HFFc6 (cell line): ENCODE data around the gene MMP3. TPM values are rescaled to one million over a fixed set of nuclear protein-coding genes. Genes with fewer than 3 reads are reported as not detected.

Experiments used
- DNase-seq: peaks from one replicate; pipeline ENCODE4 v3.0.0-alpha.2; 2018
- H3K27ac Mint-ChIP-seq: 2 replicates; pipeline ENCODE4 v1.8.0; 2020; ENCODE audit warnings: mild to moderate bottlenecking, mixed read lengths
- H3K27me3 Mint-ChIP-seq: 2 replicates; pipeline ENCODE4 v1.8.0; 2021; ENCODE audit warnings: mild to moderate bottlenecking, moderate library complexity, mixed read lengths; ENCODE audit not compliant: insufficient read depth
- H3K36me3 Mint-ChIP-seq: 2 replicates; pipeline ENCODE4 v1.8.0; 2021; ENCODE audit warnings: low read depth, mixed read lengths
- H3K4me1 Mint-ChIP-seq: 2 replicates; pipeline ENCODE4 v1.8.0; 2020; ENCODE audit warnings: low read depth, mixed read lengths
- H3K4me3 Mint-ChIP-seq: 2 replicates; pipeline ENCODE4 v1.8.0; 2020; ENCODE audit warnings: mild to moderate bottlenecking, moderate library complexity, mixed read lengths
- H3K9me3 Mint-ChIP-seq: 2 replicates; pipeline ENCODE4 v1.8.0; 2020; ENCODE audit warnings: mild to moderate bottlenecking, mixed read lengths
- long read RNA-seq: library from polyadenylated mRNA; unstranded; transcript quantifications from one replicate; pipeline ENCODE4 v2.0.0, GENCODE V29; 2019
- total RNA-seq, 6 experiments: library from RNA; stranded (reverse); fragmentation: NEBNext Ultra II Directional; extraction: Animal tissue kit (Norgen Biotek cat#: 25700); gene quantifications; 2 replicates in 1 of 6; 3 replicates in 5 of 6; pipeline ENCODE4 v1.2.3, GENCODE V29; 2021
- TF ChIP-seq, protein P1 (sequence below): fragments of 200-600 bp; sonication (generic); IDR thresholded peaks from 2 replicates; pipeline ENCODE4 v1.5.0; 2021; ENCODE audit warnings: antibody characterized with exemption, mild to moderate bottlenecking

The MMP3 gene
- 100 to 1,000 TPM in 1 of 6 experiments, 10 to 100 TPM in 5; 35.4 to 112 (median 42.1) TPM for total RNA-seq
- long read RNA-seq, transcript MMP3-201 (10 exons, 2,016 nt), result major isoform, 44 of 49 reads
- long read RNA-seq, partial matches to known transcripts, result 5 of 49 reads
- long read RNA-seq, other reads (novel, unspliced or antisense), result 0 of 49 reads

DNA sequence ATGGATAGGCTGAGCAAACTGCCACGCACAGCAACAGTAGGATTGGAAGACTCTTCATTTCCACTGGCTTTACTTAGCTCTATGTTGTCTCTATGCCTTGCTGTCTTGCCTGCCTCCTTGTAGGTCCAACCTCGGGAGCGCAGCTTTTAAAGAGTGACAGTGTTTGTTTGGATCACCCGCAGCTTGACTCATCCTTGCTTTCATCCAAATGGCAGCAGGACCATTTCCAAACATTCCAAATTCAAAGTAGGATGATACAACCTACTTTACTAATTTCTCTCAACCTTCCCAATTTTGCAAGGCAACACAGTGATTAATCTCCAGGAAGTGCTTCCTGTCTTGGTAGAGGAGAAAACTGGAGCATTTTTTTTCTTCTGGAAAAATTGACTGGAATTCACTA lies at the start of gene MMP3:
Gene MMP3, minus strand, starts transcription at position 121 of the 400 bp plus-strand sequence. Its CDS starts 63 bp downstream, at position 58.
- DNase-seq, result peak; percentile 74
- Mint-ChIP-seq H3K4me3 (peak within 1 kb of the TSS; percentile 79), H3K36me3 (peaks cover 5% of the 10 kb centered on the region; the same call in 1 of the 2 replicates), H3K4me1 (peaks cover 58% of the 10 kb centered on the region), H3K27ac (peak within 1 kb of the TSS; percentile 77), H3K27me3 (no peaks in the 10 kb centered on the region; the same call in 1 of the 2 replicates), H3K9me3 (no peaks in the 10 kb centered on the region)
- TF ChIP-seq, protein P1, sequence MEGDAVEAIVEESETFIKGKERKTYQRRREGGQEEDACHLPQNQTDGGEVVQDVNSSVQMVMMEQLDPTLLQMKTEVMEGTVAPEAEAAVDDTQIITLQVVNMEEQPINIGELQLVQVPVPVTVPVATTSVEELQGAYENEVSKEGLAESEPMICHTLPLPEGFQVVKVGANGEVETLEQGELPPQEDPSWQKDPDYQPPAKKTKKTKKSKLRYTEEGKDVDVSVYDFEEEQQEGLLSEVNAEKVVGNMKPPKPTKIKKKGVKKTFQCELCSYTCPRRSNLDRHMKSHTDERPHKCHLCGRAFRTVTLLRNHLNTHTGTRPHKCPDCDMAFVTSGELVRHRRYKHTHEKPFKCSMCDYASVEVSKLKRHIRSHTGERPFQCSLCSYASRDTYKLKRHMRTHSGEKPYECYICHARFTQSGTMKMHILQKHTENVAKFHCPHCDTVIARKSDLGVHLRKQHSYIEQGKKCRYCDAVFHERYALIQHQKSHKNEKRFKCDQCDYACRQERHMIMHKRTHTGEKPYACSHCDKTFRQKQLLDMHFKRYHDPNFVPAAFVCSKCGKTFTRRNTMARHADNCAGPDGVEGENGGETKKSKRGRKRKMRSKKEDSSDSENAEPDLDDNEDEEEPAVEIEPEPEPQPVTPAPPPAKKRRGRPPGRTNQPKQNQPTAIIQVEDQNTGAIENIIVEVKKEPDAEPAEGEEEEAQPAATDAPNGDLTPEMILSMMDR, result no peak

DNA sequence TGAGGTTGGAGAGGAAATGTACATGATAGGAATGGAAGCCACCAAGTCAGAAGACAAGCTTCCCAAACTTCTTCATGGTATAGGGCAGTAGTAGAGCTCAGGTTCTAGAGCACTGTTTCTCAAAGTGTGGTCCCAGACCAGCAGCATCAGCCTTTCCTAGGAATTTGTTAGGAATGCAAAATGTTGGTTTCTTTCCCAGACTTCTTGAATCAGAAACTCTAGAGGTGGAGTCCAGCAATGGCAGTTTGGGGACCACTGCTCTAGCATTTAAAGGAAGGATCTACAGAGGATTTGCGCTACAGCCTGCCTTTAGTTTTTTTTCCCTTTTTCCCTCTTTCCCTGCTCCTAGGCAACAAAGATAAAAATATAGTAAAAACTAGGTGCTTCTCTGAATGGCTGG lies 48.3 kb upstream of the MMP3 start:
- peaks cover 7% of the 10 kb centered on the region for H3K4me1 Mint-ChIP-seq
- no peaks in the 10 kb centered on the region; the same call in 1 of the 2 replicates for H3K27me3 Mint-ChIP-seq
- no peak overlapping the region for H3K27ac Mint-ChIP-seq
- no peaks in the 10 kb centered on the region; the same call in 1 of the 2 replicates for H3K9me3 Mint-ChIP-seq
- TF ChIP-seq, protein P1, result peak; percentile 12; the same call in 1 of the 2 replicates
- H3K4me3 Mint-ChIP-seq, result no peak overlapping the region
- peak; percentile 5 for DNase-seq
- peaks cover 5% of the 10 kb centered on the region; the same call in 1 of the 2 replicates for H3K36me3 Mint-ChIP-seq

DNA sequence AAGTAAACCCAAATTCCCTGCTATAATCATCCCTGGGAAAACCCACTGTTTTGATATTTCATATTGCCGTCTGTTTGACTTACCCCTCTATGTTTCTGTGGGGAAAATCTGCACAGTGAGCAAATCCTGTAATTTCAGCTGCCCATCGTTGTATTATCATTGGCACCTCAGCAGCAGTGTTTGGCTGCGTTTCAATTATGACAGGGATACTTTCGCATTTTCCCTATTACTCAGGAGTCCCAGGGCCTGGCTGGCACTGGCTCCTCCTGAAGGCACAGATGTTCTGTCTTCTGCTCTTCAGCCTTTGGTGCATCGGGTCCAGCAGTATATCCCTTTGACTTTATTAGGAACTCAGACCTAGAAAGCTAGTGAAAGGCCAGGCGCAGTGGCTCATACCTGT lies 43.6 kb upstream of the MMP3 start:
- H3K4me1 Mint-ChIP-seq, result peaks cover 20% of the 10 kb centered on the region
- TF ChIP-seq, protein P1, result no peak
- no peak for DNase-seq
- no peaks in the 10 kb centered on the region; the same call in 1 of the 2 replicates for H3K27me3 Mint-ChIP-seq
- no peaks in the 10 kb centered on the region for H3K36me3 Mint-ChIP-seq
- H3K9me3 Mint-ChIP-seq, result no peaks in the 10 kb centered on the region
- H3K27ac Mint-ChIP-seq, result no peak overlapping the region
- H3K4me3 Mint-ChIP-seq, result no peak overlapping the region

DNA sequence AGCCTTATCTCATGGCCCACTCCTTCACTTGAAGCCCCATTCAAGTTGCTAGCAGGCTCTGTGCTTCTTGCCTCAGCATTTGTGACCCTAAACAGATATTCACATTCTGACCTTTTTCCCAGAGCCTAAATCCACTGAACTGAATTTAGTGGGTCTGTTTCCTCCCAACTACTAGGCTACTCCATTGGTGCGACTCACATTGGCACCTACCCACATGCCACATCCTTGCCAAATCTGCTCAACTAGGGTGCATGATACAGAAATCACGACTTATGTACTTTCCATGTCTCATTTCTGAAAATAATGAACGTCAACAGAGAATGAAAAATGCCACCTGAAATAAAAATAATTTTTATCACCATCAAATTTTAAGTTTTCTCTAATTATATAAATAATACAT lies 39.7 kb upstream of the MMP3 start:
- Mint-ChIP-seq H3K27ac (peak overlapping the region; percentile 51; the same call in 1 of the 2 replicates), H3K4me3 (no peak overlapping the region), H3K27me3 (no peaks in the 10 kb centered on the region), H3K9me3 (no peaks in the 10 kb centered on the region), H3K4me1 (peaks cover 13% of the 10 kb centered on the region), H3K36me3 (no peaks in the 10 kb centered on the region)
- TF ChIP-seq, protein P1, result no peak
- no peak for DNase-seq

DNA sequence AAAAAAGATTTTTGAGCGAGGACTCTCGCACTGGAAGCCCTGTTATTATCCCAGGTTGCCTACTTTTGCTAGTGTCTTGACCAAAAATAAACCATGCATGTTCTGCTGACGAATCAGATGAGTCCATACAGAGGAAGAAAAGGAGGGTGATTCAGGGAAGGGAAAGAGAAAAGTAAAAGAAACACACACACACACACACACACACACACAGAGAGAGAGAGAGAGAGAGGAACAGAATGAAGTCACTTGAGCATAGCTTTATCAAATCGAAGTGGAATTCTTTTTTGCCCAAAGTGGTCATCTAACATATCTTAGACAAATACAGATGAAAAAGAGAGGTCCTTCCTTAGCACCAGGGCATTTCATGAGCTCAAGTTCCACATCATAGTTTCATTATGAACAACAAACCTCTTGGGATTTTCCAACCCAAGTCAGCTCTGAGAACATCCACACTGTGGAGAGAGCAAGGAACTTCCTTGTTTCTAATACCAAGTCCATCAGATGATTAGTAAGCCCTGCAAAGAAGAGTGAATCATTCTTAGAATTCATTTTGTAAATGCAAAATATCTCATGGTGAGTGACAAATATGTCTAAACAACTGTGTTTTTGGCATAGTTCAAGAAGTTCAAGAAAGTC lies 39.1 kb upstream of the MMP3 start:
- DNase-seq, result peak; percentile 51
- TF ChIP-seq, protein P1, result no peak
- peak overlapping the region; percentile 51 for H3K27ac Mint-ChIP-seq
- H3K27me3 Mint-ChIP-seq, result no peaks in the 10 kb centered on the region
- no peaks in the 10 kb centered on the region for H3K36me3 Mint-ChIP-seq
- H3K4me1 Mint-ChIP-seq, result peaks cover 13% of the 10 kb centered on the region
- H3K9me3 Mint-ChIP-seq, result no peaks in the 10 kb centered on the region
- peak overlapping the region; percentile 3; the same call in 1 of the 2 replicates for H3K4me3 Mint-ChIP-seq
